IMR-90 (cell line): ENCODE data around the gene FAM110D. TPM values are rescaled to one million over a fixed set of nuclear protein-coding genes. Genes with fewer than 3 reads are reported as not detected.

Experiments used
- ATAC-seq: fragments of 200-7000 bp; cut with Tn5 transposase; 2 replicates; pipeline ENCODE4 v1.9.1; 2020; ENCODE audit warnings: low read depth, mild to moderate bottlenecking, moderate library complexity
- BruUV-seq: library from RNA; stranded (reverse); fragments of 400-500 nt; replicated peaks from 2 replicates; lab custom pipeline; 2021; lab: Mats Ljungman, UMichigan
- CTCF ChIA-PET: fragments of 300-600 bp; formaldehyde crosslinking; extraction: SDS; loops from one replicate; lab custom pipeline; 2021; ENCODE audit warnings: antibody characterized with exemption; lab: Yijun Ruan, JAX
- POLR2A ChIA-PET: fragments of 300-600 bp; sonication (Branson Sonifier 250); formaldehyde crosslinking; loops from one replicate; lab custom pipeline; 2022; ENCODE audit warnings: antibody characterized with exemption; ENCODE audit not compliant: unreplicated experiment; lab: Charles Lee
- DNase-seq: peaks from one replicate; pipeline ENCODE4 v3.0.0; 2013
- H2AFZ ChIP-seq: replicated peaks from 2 replicates; pipeline ENCODE3; 2013; ENCODE audit warnings: low read length, mild to moderate bottlenecking; ENCODE audit not compliant: poor library complexity
- H2AK5ac ChIP-seq: 2 replicates; pipeline ENCODE4 v1.6.1; 2013; ENCODE audit warnings: low read depth, low read length, inconsistent platforms
- H2AK9ac ChIP-seq: replicated peaks from 2 replicates; pipeline ENCODE3; 2013; ENCODE audit warnings: mild to moderate bottlenecking, low read depth, low read length, moderate library complexity; ENCODE audit not compliant: poor library complexity
- H2BK120ac ChIP-seq: 2 replicates; pipeline ENCODE4 v1.6.1; 2013; ENCODE audit warnings: low read depth, low read length, inconsistent platforms
- H2BK15ac ChIP-seq: 3 replicates; pipeline ENCODE4 v1.6.1; 2013; ENCODE audit warnings: low read depth, low read length, inconsistent platforms
- H2BK20ac ChIP-seq: 2 replicates; pipeline ENCODE4 v1.6.1; 2013; ENCODE audit warnings: low read depth, mild to moderate bottlenecking, inconsistent platforms, low read length, moderate library complexity
- H2BK5ac ChIP-seq: 2 replicates; pipeline ENCODE4 v1.6.1; 2013; ENCODE audit warnings: mild to moderate bottlenecking, low read depth, low read length, inconsistent platforms; ENCODE audit not compliant: poor library complexity, severe bottlenecking
- H3K14ac ChIP-seq: replicated peaks from 2 replicates; pipeline ENCODE4 v1.6.1; 2013; ENCODE audit warnings: low read depth, low read length, inconsistent platforms
- H3K18ac ChIP-seq: 2 replicates; pipeline ENCODE4 v1.6.1; 2013; ENCODE audit warnings: low read depth, low read length, control low read depth
- H3K23ac ChIP-seq: 2 replicates; pipeline ENCODE4 v1.6.1; 2013; ENCODE audit warnings: low read depth, low read length, inconsistent platforms
- H3K27ac ChIP-seq: 2 replicates; pipeline ENCODE4 v1.5.1; 2013; ENCODE audit warnings: mild to moderate bottlenecking, control low read depth, low read length; ENCODE audit not compliant: insufficient read depth
- H3K27me3 ChIP-seq: 2 replicates; pipeline ENCODE4 v1.6.1; 2013; ENCODE audit warnings: low read length; ENCODE audit not compliant: control insufficient read depth, insufficient read depth
- H3K36me3 ChIP-seq: 2 replicates; pipeline ENCODE4 v1.6.1; 2013; ENCODE audit warnings: low read length, mixed read lengths; ENCODE audit not compliant: control insufficient read depth, insufficient read depth
- H3K4ac ChIP-seq: 2 replicates; pipeline ENCODE4 v1.6.1; 2013; ENCODE audit warnings: low read depth, low read length, inconsistent platforms
- H3K4me1 ChIP-seq: 2 replicates; pipeline ENCODE4 v1.6.1; 2013; ENCODE audit warnings: low read length, mixed read lengths; ENCODE audit not compliant: control insufficient read depth, insufficient read depth
- H3K4me2 ChIP-seq: 2 replicates; pipeline ENCODE4 v1.6.1; 2013; ENCODE audit warnings: low read depth, mild to moderate bottlenecking, control low read depth, low read length, moderate library complexity
- H3K4me3 ChIP-seq: 2 replicates; pipeline ENCODE4 v1.5.1; 2013; ENCODE audit warnings: low read depth, mild to moderate bottlenecking, control low read depth, low read length, moderate library complexity; ENCODE audit not compliant: insufficient read depth
- H3K56ac ChIP-seq: 2 replicates; pipeline ENCODE4 v1.6.1; 2013; ENCODE audit warnings: low read length, inconsistent platforms; ENCODE audit not compliant: insufficient read depth; ENCODE audit errors: extremely low read depth
- H3K79me1 ChIP-seq, 2 experiments: 2 replicates each; pipeline ENCODE4 v1.6.1; 2013; ENCODE audit warnings: low read length in 2 of 2, inconsistent platforms in 1 of 2, low read depth in 1 of 2
- H3K9ac ChIP-seq: 2 replicates; pipeline ENCODE4 v1.6.1; 2013; ENCODE audit warnings: low read depth, low read length, control low read depth
- H3K9me1 ChIP-seq: 2 replicates; pipeline ENCODE4 v1.6.1; 2013; ENCODE audit warnings: low read length, inconsistent platforms; ENCODE audit not compliant: insufficient read depth
- H3K9me3 ChIP-seq: 2 replicates; pipeline ENCODE4 v1.6.1; 2013; ENCODE audit warnings: low read length; ENCODE audit not compliant: control insufficient read depth, insufficient read depth
- H4K20me1 ChIP-seq: 2 replicates; pipeline ENCODE4 v1.6.1; 2013; ENCODE audit warnings: low read length, inconsistent platforms; ENCODE audit not compliant: insufficient read depth
- H4K5ac ChIP-seq: 2 replicates; pipeline ENCODE4 v1.6.1; 2013; ENCODE audit warnings: mild to moderate bottlenecking, low read depth, low read length, control low read depth
- H4K8ac ChIP-seq, 2 experiments: 2 replicates each; pipeline ENCODE4 v1.6.1; 2013; ENCODE audit warnings: low read depth in 2 of 2, low read length in 2 of 2, control low read depth in 1 of 2, inconsistent platforms in 1 of 2
- H4K91ac ChIP-seq: 2 replicates; pipeline ENCODE4 v1.6.1; 2013; ENCODE audit warnings: low read depth, low read length, inconsistent platforms; ENCODE audit not compliant: insufficient read depth
- BHLHE40 ChIP-seq: fragments of 150-350 bp; IDR thresholded peaks from 2 replicates; pipeline ENCODE4 v1.6.1; 2016; ENCODE audit warnings: mild to moderate bottlenecking, low read depth, low read length
- CHD1 ChIP-seq: IDR thresholded peaks from 2 replicates; pipeline ENCODE4 v1.6.1; 2012; ENCODE audit warnings: low read depth, low read length, improper control_type of control experiment
- CTCF ChIP-seq: conservative IDR thresholded peaks from 2 replicates; pipeline ENCODE4 v1.5.1; 2012; ENCODE audit warnings: mild to moderate bottlenecking, low read depth, low read length, improper control_type of control experiment
- MAFK ChIP-seq: IDR thresholded peaks from 2 replicates; pipeline ENCODE4 v1.6.1; 2012; ENCODE audit warnings: low read depth, low read length, improper control_type of control experiment
- MAZ ChIP-seq: IDR thresholded peaks from 2 replicates; pipeline ENCODE4 v1.6.1; 2012; ENCODE audit warnings: low read depth, mild to moderate bottlenecking, low read length, improper control_type of control experiment, moderate library complexity, borderline replicate concordance
- MXI1 ChIP-seq: IDR thresholded peaks from 2 replicates; pipeline ENCODE4 v1.6.1; 2012; ENCODE audit warnings: low read depth, mild to moderate bottlenecking, low read length, moderate library complexity, borderline replicate concordance
- POLR2A ChIP-seq: IDR thresholded peaks from 2 replicates; pipeline ENCODE4 v1.6.1; 2012; ENCODE audit warnings: mild to moderate bottlenecking, low read depth, low read length
- SMC3 ChIP-seq: fragments of 150-350 bp; IDR thresholded peaks from 2 replicates; pipeline ENCODE4 v1.6.1; 2016; ENCODE audit warnings: low read depth, mild to moderate bottlenecking, antibody characterized with exemption, low read length, moderate library complexity
- USF2 ChIP-seq: fragments of 150-350 bp; IDR thresholded peaks from 2 replicates; pipeline ENCODE4 v1.6.1; 2017; ENCODE audit warnings: mild to moderate bottlenecking, antibody characterized with exemption, low read length, low read depth
- WGBS, 2 experiments: methylation state at CpG; one replicate each; pipeline versions ENCODE4 v1.1.5 to v1.1.7; 2013; ENCODE audit warnings: missing lambda C conversion rate in 2 of 2; ENCODE audit not compliant: insufficient read length in 1 of 2; ENCODE audit errors: extremely low coverage in 2 of 2; 5-methylcytosine and 5-hydroxymethylcytosine counted together
- dilution Hi-C: fragments of 300-500 bp; cut with HindIII; formaldehyde crosslinking; loops from one replicate; pipeline ENCODE4 v1.14.3; 2018; ENCODE audit warnings: low sequenced_read_pairs; ENCODE audit not compliant: unreplicated experiment
- in situ Hi-C: fragments of 300-500 bp; cut with MboI; formaldehyde crosslinking; loops from 3 replicates; pipeline ENCODE4 v1.14.3; 2019; ENCODE audit warnings: low sequenced_read_pairs, inconsistent platforms, mixed read lengths
- intact Hi-C: fragments of 100-400 bp; cut with micrococcal nuclease; formaldehyde crosslinking; loops from 2 replicates; pipeline ENCODE4 v1.10.0; 2022
- polyA plus RNA-seq, 3 experiments: library from polyadenylated mRNA; depleted of rRNA; stranded (reverse); fragments of >200 nt; gene quantifications; 2 replicates each; pipeline ENCODE4 v1.2.3, GENCODE V29; 2012; ENCODE audit warnings: low replicate concordance in 1 of 3
- total RNA-seq: library from RNA; depleted of rRNA; stranded (reverse); fragments of >200 nt; gene quantifications from 2 replicates; pipeline ENCODE4 v1.2.3, GENCODE V29; 2012

Gene FAM110D
- total and polyA plus RNA-seq, 2 of the 4 experiments (the other 2 are of a cell fraction): not detected

GRCh38 chr1:26111530-26112406, 47.1 kb upstream of the FAM110D start, which contains the start of gene PDIK1L:
TSS of gene PDIK1L (plus strand) at chr1:26111824. CDS start at chr1:26114309, 2,485 bp downstream.
- H4K5ac ChIP-seq: peak within 1 kb of the TSS; percentile 90; the same call in 1 of the 2 replicates
- peak within 1 kb of the TSS; percentile 43; the same call in 1 of the 2 replicates for H2AK5ac ChIP-seq
- H2AK9ac ChIP-seq: peak within 1 kb of the TSS; percentile 79
- H3K36me3 ChIP-seq: peaks cover 3% of the 10 kb centered on the region; the same call in 1 of the 2 replicates
- H3K9me1 ChIP-seq: no peaks in the 10 kb centered on the region
- intact Hi-C loops (no loop called here), in situ Hi-C loops (no loop called here), dilution Hi-C loops (no loop called here)
- H3K56ac ChIP-seq: peak within 1 kb of the TSS; percentile 78; the same call in 1 of the 2 replicates
- H3K9ac ChIP-seq: peak within 1 kb of the TSS; percentile 88
- BruUV-seq: no TSS peak
- peak within 1 kb of the TSS; percentile 100 for H2AFZ ChIP-seq
- H3K27me3 ChIP-seq: no peaks in the 10 kb centered on the region
- H3K14ac ChIP-seq: peak within 1 kb of the TSS; percentile 94; the same call in 1 of the 2 replicates
- H4K20me1 ChIP-seq: no peaks in the 10 kb centered on the region
- no peak within 1 kb of the TSS for H2BK20ac ChIP-seq
- H3K23ac ChIP-seq: peak within 1 kb of the TSS; percentile 88; the same call in 1 of the 2 replicates
- ATAC-seq: peak; percentile 89
- H3K4me1 ChIP-seq: no peaks in the 10 kb centered on the region
- peak within 1 kb of the TSS; percentile 82 for H3K27ac ChIP-seq
- TF ChIP-seq SMC3 (0 out of 2 replicates have a peak, but pooled peaks have one; percentile 5), MAZ (peak; percentile 72; the same call in 1 of the 2 replicates), POLR2A (no peak), MXI1 (peak; percentile 92), USF2 (peak; percentile 89), MAFK (no peak), CHD1 (no peak), CTCF (no peak), BHLHE40 (peak; percentile 84)
- H3K9me3 ChIP-seq: no peaks in the 10 kb centered on the region
- peak within 1 kb of the TSS; percentile 46 to 89 for H4K8ac ChIP-seq
- H3K4me3 ChIP-seq: peak within 1 kb of the TSS; percentile 98
- peak within 1 kb of the TSS; percentile 86 for H3K4me2 ChIP-seq
- no peak within 1 kb of the TSS for H2BK15ac ChIP-seq
- peaks cover 16 to 29% of the 10 kb centered on the region in 2 experiments for H3K79me1 ChIP-seq
- H3K18ac ChIP-seq: no peak within 1 kb of the TSS; the same call in 1 of the 2 replicates
- H2BK5ac ChIP-seq: peak within 1 kb of the TSS; percentile 61
- 0% methylated on average over 32 of the region's 96 CpGs; no CpG with 5 or more reads in 1 of the 2 experiments for WGBS, 2 experiments
- no peak within 1 kb of the TSS for H2BK120ac ChIP-seq
- CTCF ChIA-PET: interaction anchor here (1.0 to 1.1 kb wide), 2 partner anchors 33 to 217 kb away, joined by 3 read pairs; no protein-coding TSS in a partner anchor
- H4K91ac ChIP-seq: peak within 1 kb of the TSS; percentile 28; the same call in 1 of the 2 replicates
- POLR2A ChIA-PET: no interaction called here
- peak; percentile 96 for DNase-seq
- peak within 1 kb of the TSS; percentile 87 for H3K4ac ChIP-seq
